Spleen (tissue), 11 donors: Measurements from ENCODE around the gene TLCD3B. TPM values are rescaled to one million over a fixed set of nuclear protein-coding genes. Genes with fewer than 3 reads are reported as not detected.

Experiments used
- DNase-seq: peaks from one replicate; pipeline ENCODE4 v3.0.0-alpha.2; 2020
- H3K27ac ChIP-seq, 8 donors: fragments of 200-600 bp; sonication (generic) in 7 of 8; 1 replicate in 4 of 8; 2 replicates in 4 of 8; pipeline versions ENCODE4 v1.5.0 to v1.8.0; 2016 to 2021; ENCODE audit warnings: inconsistent platforms in 4 of 8, mild to moderate bottlenecking in 4 of 8, moderate library complexity in 1 of 8
- H3K27me3 ChIP-seq, 7 donors: fragments of 200-600 bp; sonication (generic) in 6 of 7; replicated peaks in 1 of 7; 1 replicate in 4 of 7; 2 replicates in 3 of 7; pipeline versions ENCODE4 v1.5.0 to v1.8.0; 2016 to 2021; ENCODE audit warnings: inconsistent platforms in 3 of 7, mild to moderate bottlenecking in 1 of 7
- H3K36me3 ChIP-seq, 6 donors: fragments of 200-600 bp; sonication (generic) in 5 of 6; 1 replicate in 4 of 6; 2 replicates in 2 of 6; pipeline versions ENCODE4 v1.5.0 to v1.8.0; 2016 to 2021; ENCODE audit warnings: inconsistent platforms in 2 of 6
- H3K4me1 ChIP-seq, 6 donors: fragments of 200-600 bp; sonication (generic) in 5 of 6; 1 replicate in 3 of 6; 2 replicates in 3 of 6; pipeline versions ENCODE4 v1.5.0 to v1.8.0; 2016 to 2021; ENCODE audit warnings: inconsistent platforms in 3 of 6
- H3K4me3 ChIP-seq, 8 donors: fragments of 200-600 bp; sonication (generic) in 7 of 8; 1 replicate in 4 of 8; 2 replicates in 4 of 8; pipeline versions ENCODE4 v1.5.0 to v1.8.0; 2016 to 2021; ENCODE audit warnings: inconsistent platforms in 4 of 8, mild to moderate bottlenecking in 4 of 8, moderate library complexity in 2 of 8
- H3K9me3 ChIP-seq, 8 donors: fragments of 200-600 bp; sonication (generic) in 7 of 8; 1 replicate in 4 of 8; 2 replicates in 4 of 8; pipeline versions ENCODE4 v1.5.0 to v1.8.0; 2016 to 2021; ENCODE audit warnings: inconsistent platforms in 4 of 8
- CTCF ChIP-seq, 11 experiments: fragments of 200-600 bp in 7 of 11; fragments of 450-650 bp in 4 of 11; sonication (generic) in 4 of 11; IDR thresholded peaks in 8 of 11; conservative IDR thresholded peaks in 3 of 11; 1 replicate in 7 of 11; 2 replicates in 4 of 11; pipeline versions ENCODE4 v1.4.0 to v1.8.0; 2016 to 2021; ENCODE audit warnings: antibody characterized with exemption in 11 of 11, inconsistent platforms in 4 of 11, mild to moderate bottlenecking in 1 of 11
- POLR2A ChIP-seq, 3 donors: fragments of 450-650 bp; IDR thresholded peaks; one replicate each; pipeline ENCODE4 v1.5.1; 2017; ENCODE audit warnings: antibody characterized with exemption in 3 of 3, mild to moderate bottlenecking in 1 of 3
- POLR2AphosphoS5 ChIP-seq, 3 donors: sonication (generic); formaldehyde crosslinking; IDR thresholded peaks; one replicate each; pipeline ENCODE4 v1.5.1; 2017; ENCODE audit warnings: antibody characterized with exemption in 3 of 3
- WGBS, 5 donors: extraction: QIAGEN DNeasy Blood & Tissue Kit in 3 of 5; methylation state at CpG; one replicate each; pipeline versions ENCODE4 v1.1.5 to v1.1.7; 2013 to 2018; 5-methylcytosine and 5-hydroxymethylcytosine counted together
- intact Hi-C: fragments of 100-400 bp; cut with DNase I; formaldehyde crosslinking; loops from one replicate; pipeline ENCODE4 v1.15.0; 2023; ENCODE audit warnings: low total_unique reads
- polyA plus RNA-seq, 3 donors: library from polyadenylated mRNA; stranded (reverse); fragments of 200-250 nt; gene quantifications; one replicate each; pipeline ENCODE4 v1.2.1, GENCODE V29; 2013
- total RNA-seq, 7 donors: library from RNA; depleted of rRNA in 3 of 7; stranded (reverse); fragments of >200 nt in 3 of 7; fragmentation: NEBNext Ultra II Directional in 4 of 7; extraction: Animal tissue kit (Norgen Biotek cat#: 25700) in 4 of 7; gene quantifications; one replicate each; pipeline versions ENCODE4 v1.1.0 to v1.2.1, GENCODE V29; 2016 to 2021
- donor health status: healthy with polysubstance abuse.
- donor health status: DM: no; HTN: no; CAD: no; lungs with moderate emphysema.
- donor health status: DM: no; HTN: no; CAD: no.
- donor health status: Bipolar disorder and iron deficiency.
- donor health status: healthy.
- donor health status: DM: no; HTN: no; CAD: no.
- donor health status: DM: yes; HTN: yes; CAD: no.

The TLCD3B gene
- total and polyA plus RNA-seq, 10 donors = 0.09 to 0.10 TPM; not detected in 8

DNA sequence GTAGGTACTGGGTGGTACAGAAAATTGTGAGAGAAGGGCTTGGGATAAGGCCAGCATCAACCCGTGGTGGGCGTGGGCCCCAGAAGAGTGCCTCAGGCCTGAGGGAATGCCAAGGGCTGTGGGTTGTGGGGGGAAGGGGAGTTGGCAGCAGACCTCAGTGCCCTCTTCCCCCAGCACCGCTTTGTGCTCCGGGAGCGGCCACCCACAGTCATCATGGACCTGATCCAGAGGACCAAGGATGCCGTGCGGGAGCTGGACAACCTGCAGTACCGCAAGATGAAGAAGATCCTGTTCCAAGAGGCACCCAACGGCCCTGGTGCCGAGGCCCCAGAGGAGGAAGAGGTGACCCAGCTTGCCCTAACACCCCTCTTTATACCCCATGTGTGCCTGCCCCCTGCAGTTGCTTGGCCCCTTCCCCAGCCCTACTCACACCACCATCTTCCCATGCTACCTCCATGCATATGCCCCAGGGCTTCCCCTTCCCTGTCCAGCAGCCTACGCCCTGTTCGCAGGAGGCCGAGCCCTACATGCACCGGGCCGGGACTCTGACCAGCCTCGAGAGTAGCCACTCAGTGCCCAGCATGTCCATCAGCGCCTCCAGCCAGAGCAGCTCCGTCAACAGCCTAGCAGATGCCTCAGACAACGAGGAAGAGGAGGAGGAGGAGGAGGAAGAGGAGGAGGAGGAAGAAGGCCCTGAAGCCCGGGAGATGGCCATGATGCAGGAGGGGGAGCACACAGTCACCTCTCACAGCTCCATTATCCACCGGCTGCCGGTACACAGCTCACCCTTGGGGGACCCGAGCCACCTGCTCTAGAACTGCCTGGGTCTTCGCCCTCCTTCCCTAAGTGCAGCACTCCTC lies 48.3 kb downstream of the TLCD3B start:
- Histone ChIP-seq H3K9me3 (no peaks in the 10 kb centered on the region), H3K36me3 (peaks cover 7 to 100% (median 100%) of the 10 kb centered on the region in 6 donors), H3K4me3 (no peak overlapping the region), H3K27me3 (no peaks in the 10 kb centered on the region), H3K4me1 (peaks cover 0 to 37% (median 23%) of the 10 kb centered on the region in 6 donors), H3K27ac (peak overlapping the region in 1 of 8 donors; percentile 17)
- TF ChIP-seq POLR2AphosphoS5 (IDR thresholded peaks at IDR 0.05) (peak in 1 of 3 donors; percentile 24), POLR2A (IDR thresholded peaks at IDR 0.05) (no peak)
- 91 to 93% (median 91%) methylated on average over 19 to 24 of the region's 24 CpGs for WGBS, 5 donors
- DNase-seq = no peak
- intact Hi-C loops = no loop called here

GRCh38 chr16:29978564-29979270 lies 52.4 kb downstream of the TLCD3B start:
- Histone ChIP-seq H3K27me3 (no peaks in the 10 kb centered on the region), H3K4me3 (no peak overlapping the region), H3K36me3 (peaks cover 6 to 65% (median 63%) of the 10 kb centered on the region in 6 donors), H3K27ac (peak overlapping the region in 5 of 8 donors; percentile 95 to 96 (median 96)), H3K9me3 (no peaks in the 10 kb centered on the region), H3K4me1 (peaks cover 25 to 76% (median 51%) of the 10 kb centered on the region in 6 donors)
- intact Hi-C loops = no loop called here
- 79 to 93% (median 89%) methylated on average over 7 to 9 of the region's 9 CpGs for WGBS, 5 donors
- no peak for DNase-seq
- TF ChIP-seq CTCF (IDR thresholded peaks at IDR 0.05 in 8 of 11, conservative IDR thresholded peaks at IDR 0.05 in 3 of 11) (no peak), POLR2AphosphoS5 (IDR thresholded peaks at IDR 0.05) (no peak), POLR2A (IDR thresholded peaks at IDR 0.05) (no peak)

- no peak for TF ChIP-seq CTCF (IDR thresholded peaks at IDR 0.05 in 8 of 11, conservative IDR thresholded peaks at IDR 0.05 in 3 of 11)
- TF ChIP-seq POLR2A (IDR thresholded peaks at IDR 0.05) = no peak
- no peak for TF ChIP-seq POLR2AphosphoS5 (IDR thresholded peaks at IDR 0.05)
- H3K27me3 ChIP-seq = no peaks in the 10 kb centered on the region
- H3K4me3 ChIP-seq = peak overlapping the region in 1 of 8 donors; percentile 95
- peak overlapping the region in 7 of 8 donors; percentile 24 to 96 (median 95) for H3K27ac ChIP-seq
- peaks cover 25 to 79% (median 55%) of the 10 kb centered on the region in 6 donors for H3K4me1 ChIP-seq
- intact Hi-C loops = no loop called here
- no peaks in the 10 kb centered on the region for H3K9me3 ChIP-seq
- no peak for DNase-seq
- H3K36me3 ChIP-seq = peaks cover 0 to 58% (median 57%) of the 10 kb centered on the region in 6 donors
- 88 to 97% (median 95%) methylated on average over 9 of the region's 9 CpGs for WGBS, 5 donors
Measured at GRCh38 chr16:29978081-29978480, 53.0 kb downstream of the TLCD3B start.

DNA sequence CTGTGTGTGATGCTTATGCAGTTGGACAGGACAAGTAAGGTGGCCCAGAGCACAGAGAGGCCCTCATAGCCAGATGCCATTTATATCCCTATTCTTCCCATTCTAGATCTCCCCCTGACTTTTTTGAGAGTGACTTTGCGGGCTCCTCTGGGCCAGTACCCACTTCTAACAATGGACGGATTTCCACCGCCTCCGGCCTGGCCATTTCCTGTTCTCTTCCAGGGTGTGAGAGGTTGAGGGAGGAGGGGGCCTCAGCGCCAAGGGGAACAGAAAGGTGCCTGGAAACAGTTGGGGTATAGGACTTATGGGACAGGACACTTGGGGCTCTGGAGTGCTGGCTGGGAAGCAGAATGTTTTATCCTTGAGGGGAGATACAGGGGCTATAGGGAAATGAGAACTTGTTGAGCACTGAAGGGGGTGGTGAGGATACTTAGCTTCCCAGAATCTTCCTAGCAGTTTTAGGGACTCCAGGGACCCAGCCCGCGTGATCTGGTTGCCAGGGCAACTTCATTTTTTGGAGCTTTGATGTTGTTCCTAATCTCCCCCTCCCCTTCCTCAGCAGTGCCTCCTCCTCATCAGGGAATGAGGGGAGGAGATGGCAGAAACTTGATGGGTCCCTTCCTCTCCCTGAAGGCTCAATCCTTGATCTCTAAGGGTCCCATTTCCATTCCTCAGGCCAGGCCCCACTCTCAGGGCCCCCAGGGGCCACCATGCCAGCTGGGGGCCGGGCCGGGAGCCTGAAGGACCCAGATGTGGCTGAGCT lies 53.8 kb downstream of the TLCD3B start:
- intact Hi-C loops = no loop called here
- no peak for DNase-seq
- Histone ChIP-seq H3K27me3 (no peaks in the 10 kb centered on the region), H3K4me3 (peak overlapping the region in 5 of 8 donors; percentile 76 to 99 (median 95)), H3K4me1 (peaks cover 25 to 88% (median 61%) of the 10 kb centered on the region in 6 donors), H3K27ac (peak overlapping the region; percentile 24 to 96 (median 95)), H3K36me3 (peaks cover 0 to 55% (median 48%) of the 10 kb centered on the region in 6 donors), H3K9me3 (no peaks in the 10 kb centered on the region)
- WGBS, 5 donors = 60 to 76% (median 70%) methylated on average over 9 of the region's 9 CpGs
- TF ChIP-seq POLR2AphosphoS5 (IDR thresholded peaks at IDR 0.05) = peak in 2 of 3 donors; percentile 52 to 57
- TF ChIP-seq POLR2A (IDR thresholded peaks at IDR 0.05) = no peak
- no peak for TF ChIP-seq CTCF (IDR thresholded peaks at IDR 0.05 in 8 of 11, conservative IDR thresholded peaks at IDR 0.05 in 3 of 11)
